ACC112 (cell line): ENCODE results near the gene ERMAP.

Source experiments
- H2AFZ ChIP-seq: fragments of 200-600 bp; sonication (generic); one replicate; pipeline ENCODE4 v1.6.0; 2017; ENCODE audit warnings: antibody characterized with exemption, low read length; ENCODE audit not compliant: unreplicated experiment
- H3K27ac ChIP-seq: fragments of 200-600 bp; sonication (generic); 2 replicates; pipeline ENCODE4 v1.5.1; 2014; ENCODE audit warnings: low read depth, mild to moderate bottlenecking, antibody characterized with exemption, low read length, moderate library complexity
- H3K27me3 ChIP-seq: fragments of 200-600 bp; sonication (generic); 2 replicates; pipeline ENCODE4 v1.6.1; 2014; ENCODE audit warnings: mild to moderate bottlenecking, antibody characterized with exemption, low read length, moderate library complexity, mixed read lengths; ENCODE audit not compliant: insufficient read depth
- H3K36me3 ChIP-seq: fragments of 200-600 bp; sonication (generic); 2 replicates; pipeline ENCODE4 v1.6.1; 2016; ENCODE audit warnings: mild to moderate bottlenecking, antibody characterized with exemption, low read length, moderate library complexity, mixed read lengths; ENCODE audit not compliant: insufficient read depth
- H3K4me1 ChIP-seq: fragments of 200-600 bp; sonication (generic); one replicate; pipeline ENCODE4 v1.6.1; 2016; ENCODE audit warnings: low read length, mixed read lengths; ENCODE audit not compliant: insufficient read depth, unreplicated experiment, control insufficient read depth
- H3K4me3 ChIP-seq: fragments of 200-600 bp; sonication (generic); 2 replicates; pipeline ENCODE4 v1.5.1; 2014; ENCODE audit warnings: mild to moderate bottlenecking, low read depth, low read length
- H3K79me2 ChIP-seq: fragments of 200-600 bp; sonication (generic); one replicate; pipeline ENCODE4 v1.6.0; 2016; ENCODE audit warnings: low read length; ENCODE audit not compliant: control insufficient read depth, unreplicated experiment, insufficient read depth

ERMAP gene

DNA sequence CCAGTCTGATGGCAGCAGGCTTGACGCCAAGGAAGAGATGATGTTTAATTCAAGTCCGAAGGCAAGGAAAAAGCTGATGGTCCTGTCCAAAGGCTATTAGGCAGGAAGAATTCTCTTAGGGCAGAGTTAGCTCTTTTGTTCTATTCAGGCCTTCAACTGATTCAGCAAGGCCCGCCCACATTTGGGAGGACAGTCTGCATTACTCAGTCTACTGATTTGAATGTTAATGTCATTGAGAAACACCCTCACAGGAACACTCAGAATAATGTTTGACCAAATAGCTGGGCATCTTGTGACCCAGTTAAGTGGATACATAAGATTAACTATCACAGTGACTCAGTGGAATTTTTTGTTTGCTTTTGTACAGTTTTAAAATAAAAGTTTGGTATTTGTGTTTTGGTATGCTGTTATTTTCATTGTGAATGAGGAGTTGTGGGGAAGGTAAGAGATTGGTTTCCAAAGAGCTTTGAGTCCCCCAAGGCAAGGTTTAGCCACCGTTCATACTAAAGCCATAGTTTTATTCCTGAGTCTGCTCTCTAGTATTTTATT, 27.7 kb downstream of the ERMAP start:
- H3K36me3 ChIP-seq, result peaks cover 13% of the 10 kb centered on the region
- peak overlapping the region; percentile 98; the same call in 1 of the 2 replicates for H3K4me3 ChIP-seq
- peaks cover 25% of the 10 kb centered on the region for H3K4me1 ChIP-seq
- H2AFZ ChIP-seq, result no peak overlapping the region
- H3K27ac ChIP-seq, result no peak overlapping the region; the same call in 1 of the 2 replicates
- no peaks in the 10 kb centered on the region for H3K27me3 ChIP-seq
- peaks cover 21% of the 10 kb centered on the region for H3K79me2 ChIP-seq

DNA sequence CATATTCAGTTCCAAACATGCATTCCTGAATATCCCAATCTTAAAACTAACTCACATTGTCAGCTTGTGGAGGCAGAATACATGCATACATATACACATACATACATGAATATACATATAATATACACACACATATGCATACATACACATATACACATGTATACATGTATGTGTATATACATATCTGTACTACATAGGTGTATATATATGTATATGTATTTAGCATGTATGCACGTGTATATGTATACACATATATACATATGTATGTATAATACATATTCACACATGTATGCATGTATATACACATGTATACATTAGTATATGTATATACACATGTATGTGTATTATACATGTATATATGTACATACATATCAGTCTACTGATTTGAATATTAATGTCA, 28.3 kb downstream of the ERMAP start:
- Histone ChIP-seq H2AFZ (no peak overlapping the region), H3K4me3 (peak overlapping the region; percentile 98), H3K79me2 (peaks cover 21% of the 10 kb centered on the region), H3K27ac (no peak overlapping the region; the same call in 1 of the 2 replicates), H3K36me3 (peaks cover 18% of the 10 kb centered on the region), H3K27me3 (no peaks in the 10 kb centered on the region), H3K4me1 (peaks cover 25% of the 10 kb centered on the region)

DNA sequence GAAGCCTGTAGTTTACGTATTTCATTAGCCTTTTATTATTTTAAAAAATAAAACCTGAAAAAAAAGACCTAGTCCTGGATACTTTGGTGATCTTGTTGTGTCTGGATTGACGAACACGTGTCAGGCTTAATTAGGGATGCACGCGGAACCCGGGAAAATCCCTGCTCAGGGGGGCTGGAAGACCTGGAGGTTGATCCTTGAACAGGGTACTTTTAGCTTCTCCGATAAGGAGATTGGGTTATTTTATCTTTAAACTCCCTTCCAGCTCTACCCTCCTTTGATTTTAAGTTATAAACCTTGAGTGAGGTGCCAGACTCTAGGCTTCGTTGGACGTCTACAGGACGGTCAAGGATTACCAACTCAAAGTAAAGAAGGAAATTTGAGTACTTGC, 28.9 kb downstream of the ERMAP start:
- Histone ChIP-seq H3K4me3 (peak overlapping the region; percentile 98), H3K27ac (0 out of 2 replicates have a peak overlapping the region, but pooled peaks have one; percentile 26), H3K79me2 (peaks cover 21% of the 10 kb centered on the region), H2AFZ (peak overlapping the region; percentile 98), H3K27me3 (no peaks in the 10 kb centered on the region), H3K36me3 (peaks cover 25% of the 10 kb centered on the region), H3K4me1 (peaks cover 25% of the 10 kb centered on the region)

DNA sequence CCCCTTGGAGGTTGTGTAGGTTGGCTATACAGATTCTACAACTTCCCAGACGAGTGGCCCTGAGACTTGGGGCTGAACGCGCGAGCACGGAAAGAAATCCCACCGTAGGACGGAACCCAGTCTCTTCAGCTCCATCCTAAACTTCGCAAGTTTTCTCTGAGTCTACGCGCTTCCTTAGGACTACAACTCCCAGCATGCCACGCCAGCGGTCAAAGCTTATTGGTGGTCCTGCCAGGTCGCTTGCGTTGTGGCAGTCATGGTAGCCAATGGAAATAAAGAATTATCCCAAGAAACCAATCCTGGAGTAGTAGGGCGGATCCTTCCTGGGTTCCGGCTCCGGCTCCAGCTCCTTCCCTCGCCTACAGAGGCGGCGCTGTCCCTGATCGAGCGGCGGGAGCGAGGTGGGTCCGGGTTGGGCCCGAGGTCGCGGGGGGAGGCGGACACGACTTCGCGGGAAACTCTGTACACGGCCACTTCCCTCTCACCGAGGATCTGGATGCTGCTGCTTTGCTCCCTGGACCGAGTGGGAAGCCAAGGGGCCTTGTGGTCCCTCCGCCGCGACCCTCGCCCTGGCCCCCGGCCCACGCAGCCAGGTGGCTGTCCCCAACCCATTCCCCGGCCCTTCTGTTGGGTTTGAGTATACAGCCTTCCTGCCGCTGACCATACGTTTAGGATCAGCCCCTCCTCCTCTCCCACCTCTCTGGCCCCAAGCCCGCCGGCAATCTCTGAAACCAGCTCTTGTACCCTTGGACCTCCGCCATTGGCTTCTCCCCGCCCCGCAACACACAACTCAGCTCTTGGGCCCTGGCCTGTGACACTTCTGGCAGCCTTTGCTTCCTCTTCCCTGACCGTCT, 29.6 kb downstream of the ERMAP start, which contains the start of gene ZNF691:
Gene ZNF691, plus strand, starts transcription at position 357 of the 854 bp plus-strand sequence. CDS start 3,046 bp downstream, outside the sequence.
- Histone ChIP-seq H3K36me3 (peaks cover 31% of the 10 kb centered on the region), H3K27ac (0 out of 2 replicates have a peak within 1 kb of the TSS, but pooled peaks have one; percentile 26), H3K4me3 (peak within 1 kb of the TSS; percentile 98)

DNA sequence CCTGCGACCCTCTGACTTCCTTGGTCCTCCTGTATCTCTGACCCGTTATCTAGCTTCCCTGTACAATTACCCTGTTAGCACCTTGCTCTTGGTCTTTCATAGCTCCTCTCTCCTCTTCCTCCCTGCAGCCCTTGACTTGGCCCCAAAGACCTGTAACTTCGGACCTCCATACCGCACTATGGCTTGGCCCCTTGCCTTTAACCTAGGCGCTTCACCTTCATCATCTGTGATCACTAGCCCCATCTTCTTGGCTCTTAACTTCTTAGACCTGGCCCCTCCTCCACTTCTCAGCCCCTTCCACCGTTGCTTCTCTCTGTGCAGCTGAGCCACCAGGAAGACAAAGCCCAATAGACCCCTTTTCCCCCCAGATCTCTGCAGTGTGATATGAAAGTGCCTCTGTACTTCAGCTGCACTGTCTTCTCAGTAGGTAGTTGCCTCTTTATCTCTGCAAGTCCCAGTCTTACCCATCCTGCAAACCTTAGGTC, 30.2 kb downstream of the ERMAP start:
- Histone ChIP-seq H2AFZ (peak overlapping the region; percentile 59), H3K4me3 (peak overlapping the region; percentile 98), H3K79me2 (peaks cover 21% of the 10 kb centered on the region), H3K27me3 (no peaks in the 10 kb centered on the region), H3K36me3 (peaks cover 38% of the 10 kb centered on the region), H3K4me1 (peaks cover 25% of the 10 kb centered on the region), H3K27ac (no peak overlapping the region)

More for the DNA sequence above, 29.6 kb downstream of the ERMAP start, which contains the start of gene ZNF691:
- Histone ChIP-seq H3K79me2 (peaks cover 21% of the 10 kb centered on the region), H2AFZ (peak within 1 kb of the TSS; percentile 98), H3K27me3 (no peaks in the 10 kb centered on the region), H3K4me1 (peaks cover 25% of the 10 kb centered on the region)

DNA sequence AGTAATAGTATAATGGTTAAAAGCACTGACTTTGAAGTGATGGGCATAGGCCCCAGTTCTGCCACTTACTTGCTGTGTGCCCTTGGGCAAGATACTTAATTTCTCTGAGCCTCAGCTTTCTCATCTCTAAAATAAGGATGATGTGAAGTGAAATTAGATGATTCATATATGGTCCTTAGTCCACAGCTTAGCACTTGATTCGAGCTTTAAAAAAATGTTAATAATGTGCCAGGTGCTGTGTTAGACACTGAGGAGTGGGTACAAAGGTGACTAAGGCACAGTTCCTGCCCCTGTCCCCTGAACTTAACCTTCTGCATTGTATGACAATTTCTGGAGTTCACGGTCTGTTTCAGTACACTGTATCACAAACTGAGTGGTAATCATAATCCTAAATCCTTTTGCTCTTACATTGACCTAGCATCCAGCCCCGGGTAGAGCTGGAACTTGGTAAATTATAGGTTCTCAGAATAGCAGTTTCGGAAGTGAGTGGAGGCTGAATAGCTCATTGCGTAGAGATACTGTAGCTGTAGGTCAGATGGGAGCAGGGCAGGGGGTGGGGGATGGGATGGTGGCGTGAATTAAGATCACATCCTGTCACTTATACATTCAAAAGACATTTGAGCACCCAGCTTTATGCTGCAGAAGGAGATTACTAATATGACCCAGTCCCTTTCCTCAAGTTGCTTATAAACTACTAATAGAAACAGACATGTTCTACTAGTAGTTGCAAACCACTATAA, 31.0 kb downstream of the ERMAP start:
- H3K4me1 ChIP-seq, result peaks cover 25% of the 10 kb centered on the region
- peak overlapping the region; percentile 98 for H3K4me3 ChIP-seq
- peaks cover 42% of the 10 kb centered on the region for H3K36me3 ChIP-seq
- peaks cover 21% of the 10 kb centered on the region for H3K79me2 ChIP-seq
- H3K27me3 ChIP-seq, result no peaks in the 10 kb centered on the region
- no peak overlapping the region for H3K27ac ChIP-seq
- H2AFZ ChIP-seq, result no peak overlapping the region

DNA sequence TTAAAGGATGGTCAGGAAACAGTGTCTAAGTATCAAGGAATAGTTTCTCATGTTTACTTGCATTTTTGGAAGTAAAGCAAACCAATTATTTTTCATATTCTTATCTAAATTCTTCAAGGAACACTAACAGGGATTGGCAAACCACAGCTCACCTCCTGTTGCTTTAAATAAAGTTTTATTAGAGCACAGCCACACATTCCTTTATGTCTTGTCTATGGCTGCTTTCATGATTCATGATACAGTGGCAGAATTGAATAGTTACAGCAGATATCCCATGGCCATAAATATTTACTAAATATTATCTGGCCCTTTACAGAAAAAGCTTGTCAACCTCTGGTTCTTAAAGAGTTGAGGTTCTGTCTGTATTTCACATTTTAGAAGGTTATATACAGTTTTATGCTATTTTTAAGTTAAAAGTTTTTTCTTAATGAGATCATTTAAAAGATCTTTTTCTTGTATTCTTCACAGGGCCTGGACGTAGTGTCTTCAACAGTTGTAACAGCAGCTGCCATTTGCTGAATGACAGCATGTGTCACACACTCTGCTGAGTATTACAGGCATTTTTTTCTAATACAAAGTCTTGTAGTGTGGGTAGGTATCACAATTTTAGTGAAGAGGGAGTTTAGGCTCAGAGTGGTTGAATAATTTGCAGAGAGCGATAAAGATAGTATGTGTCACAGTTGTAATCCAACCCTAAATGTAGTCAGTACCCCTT, 32.1 kb downstream of the ERMAP start:
- H3K4me1 ChIP-seq, result peaks cover 25% of the 10 kb centered on the region
- no peak overlapping the region for H2AFZ ChIP-seq
- H3K4me3 ChIP-seq, result no peak overlapping the region
- H3K27ac ChIP-seq, result no peak overlapping the region
- H3K27me3 ChIP-seq, result no peaks in the 10 kb centered on the region
- H3K79me2 ChIP-seq, result peaks cover 21% of the 10 kb centered on the region
- peaks cover 45% of the 10 kb centered on the region for H3K36me3 ChIP-seq

DNA sequence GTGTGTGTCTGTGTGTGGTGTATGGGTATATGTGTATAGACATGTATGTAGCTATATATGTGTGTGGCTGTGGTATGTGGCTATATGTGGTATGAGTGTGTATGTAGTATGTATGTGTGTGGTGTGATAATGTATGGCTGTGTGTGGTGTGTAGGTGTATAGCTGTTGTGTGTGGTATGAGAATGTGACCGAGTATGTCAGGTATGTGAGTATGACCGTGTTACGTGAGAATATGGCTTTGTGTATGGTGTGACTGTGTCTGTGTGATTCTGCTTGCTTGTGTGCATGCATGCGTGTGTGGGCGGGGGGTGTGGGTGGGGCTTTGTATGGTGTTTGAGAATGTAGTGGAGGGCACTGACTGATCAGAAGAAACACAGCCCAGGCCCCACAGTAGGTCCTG, 33.0 kb downstream of the ERMAP start:
- Histone ChIP-seq H2AFZ (no peak overlapping the region), H3K27ac (no peak overlapping the region), H3K4me3 (no peak overlapping the region), H3K79me2 (peaks cover 21% of the 10 kb centered on the region), H3K4me1 (peaks cover 18% of the 10 kb centered on the region), H3K27me3 (no peaks in the 10 kb centered on the region), H3K36me3 (peaks cover 46% of the 10 kb centered on the region)

DNA sequence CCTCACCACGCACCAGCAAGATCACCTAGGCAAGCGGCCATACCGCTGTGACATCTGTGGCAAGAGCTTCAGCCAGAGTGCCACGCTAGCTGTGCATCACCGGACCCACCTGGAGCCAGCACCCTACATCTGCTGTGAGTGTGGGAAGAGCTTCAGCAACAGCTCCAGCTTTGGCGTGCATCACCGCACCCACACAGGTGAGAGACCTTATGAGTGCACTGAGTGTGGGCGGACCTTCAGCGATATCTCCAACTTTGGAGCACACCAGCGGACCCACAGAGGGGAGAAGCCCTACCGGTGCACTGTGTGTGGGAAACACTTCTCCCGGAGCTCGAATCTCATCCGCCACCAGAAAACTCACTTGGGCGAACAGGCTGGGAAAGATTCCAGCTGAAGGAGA, 34.5 kb downstream of the ERMAP start:
- Histone ChIP-seq H2AFZ (no peak overlapping the region), H3K27me3 (no peaks in the 10 kb centered on the region), H3K4me1 (peaks cover 15% of the 10 kb centered on the region), H3K79me2 (peaks cover 21% of the 10 kb centered on the region), H3K4me3 (no peak overlapping the region), H3K27ac (no peak overlapping the region), H3K36me3 (peaks cover 46% of the 10 kb centered on the region)
